ENCODE data around the gene SHC4.

- TF ChIP-seq, protein P1, sequence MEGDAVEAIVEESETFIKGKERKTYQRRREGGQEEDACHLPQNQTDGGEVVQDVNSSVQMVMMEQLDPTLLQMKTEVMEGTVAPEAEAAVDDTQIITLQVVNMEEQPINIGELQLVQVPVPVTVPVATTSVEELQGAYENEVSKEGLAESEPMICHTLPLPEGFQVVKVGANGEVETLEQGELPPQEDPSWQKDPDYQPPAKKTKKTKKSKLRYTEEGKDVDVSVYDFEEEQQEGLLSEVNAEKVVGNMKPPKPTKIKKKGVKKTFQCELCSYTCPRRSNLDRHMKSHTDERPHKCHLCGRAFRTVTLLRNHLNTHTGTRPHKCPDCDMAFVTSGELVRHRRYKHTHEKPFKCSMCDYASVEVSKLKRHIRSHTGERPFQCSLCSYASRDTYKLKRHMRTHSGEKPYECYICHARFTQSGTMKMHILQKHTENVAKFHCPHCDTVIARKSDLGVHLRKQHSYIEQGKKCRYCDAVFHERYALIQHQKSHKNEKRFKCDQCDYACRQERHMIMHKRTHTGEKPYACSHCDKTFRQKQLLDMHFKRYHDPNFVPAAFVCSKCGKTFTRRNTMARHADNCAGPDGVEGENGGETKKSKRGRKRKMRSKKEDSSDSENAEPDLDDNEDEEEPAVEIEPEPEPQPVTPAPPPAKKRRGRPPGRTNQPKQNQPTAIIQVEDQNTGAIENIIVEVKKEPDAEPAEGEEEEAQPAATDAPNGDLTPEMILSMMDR (IDR thresholded peaks at IDR 0.05; ENCODE audit: control extremely low read depth in 1 of 3, insufficient read depth in 1 of 3, low read depth in 1 of 3, low read length in 3 of 3) = no peak
- TF ChIP-seq SIX5 (IDR thresholded peaks at IDR 0.05; ENCODE audit: low read depth, low read length) (no peak), USF2 (IDR thresholded peaks at IDR 0.05; ENCODE audit: low read length) (no peak), RAD21 (IDR thresholded peaks at IDR 0.05 in 1 of 2, conservative IDR thresholded peaks at IDR 0.05 in 1 of 2; ENCODE audit: low read depth in 2 of 2, low read length in 2 of 2) (no peak), JUND (IDR thresholded peaks at IDR 0.05; ENCODE audit: low read length) (no peak), POLR2A (IDR thresholded peaks at IDR 0.05; ENCODE audit: control extremely low read depth in 1 of 2, low read depth in 2 of 2, low read length in 2 of 2) (no peak), EZH2 (IDR thresholded peaks at IDR 0.05; ENCODE audit: low read depth, low read length, severe bottlenecking) (no peak), EP300 (IDR thresholded peaks at IDR 0.05; ENCODE audit: borderline replicate concordance in 1 of 2, low read depth in 2 of 2, low read length in 2 of 2) (no peak), ATF3 (IDR thresholded peaks at IDR 0.05; ENCODE audit: insufficient read depth, low read depth, low read length) (no peak), CHD2 (IDR thresholded peaks at IDR 0.05; ENCODE audit: low read length) (no peak), POLR2AphosphoS5 (IDR thresholded peaks at IDR 0.05; ENCODE audit: low read depth, low read length) (no peak), MAFK (IDR thresholded peaks at IDR 0.05; ENCODE audit: low read depth, low read length) (no peak)
- TF ChIP-seq, protein P2, sequence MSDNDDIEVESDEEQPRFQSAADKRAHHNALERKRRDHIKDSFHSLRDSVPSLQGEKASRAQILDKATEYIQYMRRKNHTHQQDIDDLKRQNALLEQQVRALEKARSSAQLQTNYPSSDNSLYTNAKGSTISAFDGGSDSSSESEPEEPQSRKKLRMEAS (IDR thresholded peaks at IDR 0.05) = no peak
Measured at GRCh38 chr15:48785712-48786111, 178.0 kb downstream of the SHC4 start.
